DMS53 treated with DMSO at 0.1 percent for 48 hours (cell line): ENCODE data around the gene ALDH3B1.

Experiments used
- DNase-seq: peaks from one replicate; lab custom pipeline; 2025; ENCODE audit not compliant: unreplicated experiment; lab: John Stamatoyannopoulos, UW

ALDH3B1 gene

GRCh38 chr11:67997475-67997921 lies 12.6 kb upstream of the ALDH3B1 start:
- no peak for DNase-seq

DNA sequence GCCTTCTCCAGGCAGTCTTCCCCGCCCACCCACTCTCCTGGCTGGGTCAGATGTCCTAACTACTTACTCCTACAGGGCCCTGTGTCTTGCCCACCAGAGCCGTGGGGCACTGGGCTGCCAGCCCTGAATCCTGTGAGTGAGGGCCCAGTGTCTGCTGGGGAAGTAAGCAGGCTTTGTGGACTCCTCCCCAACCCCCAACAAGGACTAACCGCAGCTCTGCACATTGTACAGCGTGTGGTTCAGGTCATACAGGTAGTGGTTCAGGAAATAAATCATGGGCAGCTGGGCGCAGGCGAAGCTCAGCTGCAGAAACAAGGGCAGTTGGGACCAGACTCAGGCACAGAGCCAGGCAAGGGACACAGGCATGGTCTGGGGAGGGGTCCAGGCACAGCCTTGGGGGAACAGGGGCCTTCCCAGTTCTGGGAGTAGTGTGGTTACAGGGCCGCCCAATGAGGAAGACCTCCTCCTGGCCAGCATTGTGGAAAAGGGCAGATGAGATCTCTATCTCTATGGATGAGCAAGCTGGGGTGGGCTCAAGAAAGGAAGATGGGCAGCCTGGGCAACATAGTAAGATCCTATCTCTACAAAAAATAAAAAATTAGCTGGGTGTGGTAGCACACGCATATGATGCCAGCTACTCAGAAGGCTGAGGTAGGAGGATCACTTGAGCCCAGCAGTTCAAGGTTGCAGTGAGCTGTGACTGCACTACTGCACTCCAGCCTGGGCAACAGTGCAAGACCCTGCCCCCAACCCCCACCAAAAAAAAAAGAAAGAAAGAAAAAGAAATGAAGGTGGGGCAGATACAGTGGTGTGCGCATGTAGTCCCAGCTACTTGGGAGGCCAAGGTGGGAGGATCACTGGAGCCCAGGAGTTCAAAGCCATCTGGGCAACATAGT lies 11.7 kb upstream of the ALDH3B1 start:
- DNase-seq = no peak

GRCh38 chr11:67999201-67999629 lies 10.9 kb upstream of the ALDH3B1 start:
- no peak for DNase-seq

- DNase-seq = no peak
These were observed 10.4 kb upstream of the ALDH3B1 start for GRCh38 chr11:67999704-68000103.

DNA sequence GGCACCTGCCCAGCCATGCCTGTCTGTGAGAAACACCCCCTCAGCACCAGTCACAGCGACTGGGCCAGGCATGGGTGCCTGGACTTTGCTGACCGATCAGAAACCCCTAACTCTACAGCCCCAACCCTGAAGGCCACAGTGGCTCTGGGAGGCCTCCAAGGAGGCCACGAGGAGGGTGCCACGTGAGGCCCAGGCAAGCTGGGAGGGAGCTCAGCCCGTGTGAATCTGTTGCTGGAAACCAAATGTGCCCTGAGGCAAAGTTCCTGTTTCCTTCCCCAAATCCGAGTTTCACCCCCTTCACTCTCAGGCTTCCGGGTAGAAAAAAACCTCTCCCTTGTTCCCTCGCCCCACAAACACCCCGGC lies 7.6 kb upstream of the ALDH3B1 start:
- peak; percentile 23 for DNase-seq

- peak; percentile 51 for DNase-seq
These were observed 6.9 kb upstream of the ALDH3B1 start for GRCh38 chr11:68002938-68003845.

GRCh38 chr11:68003846-68004550 lies 6.1 kb upstream of the ALDH3B1 start, which contains the start of gene UNC93B1:
Gene UNC93B1, minus strand, starts transcription at chr11:68004097. Its CDS starts 54 bp downstream, at chr11:68004043.
- DNase-seq = peak; percentile 84

GRCh38 chr11:68004551-68005335 lies 5.4 kb upstream of the ALDH3B1 start:
- DNase-seq = no peak

DNA sequence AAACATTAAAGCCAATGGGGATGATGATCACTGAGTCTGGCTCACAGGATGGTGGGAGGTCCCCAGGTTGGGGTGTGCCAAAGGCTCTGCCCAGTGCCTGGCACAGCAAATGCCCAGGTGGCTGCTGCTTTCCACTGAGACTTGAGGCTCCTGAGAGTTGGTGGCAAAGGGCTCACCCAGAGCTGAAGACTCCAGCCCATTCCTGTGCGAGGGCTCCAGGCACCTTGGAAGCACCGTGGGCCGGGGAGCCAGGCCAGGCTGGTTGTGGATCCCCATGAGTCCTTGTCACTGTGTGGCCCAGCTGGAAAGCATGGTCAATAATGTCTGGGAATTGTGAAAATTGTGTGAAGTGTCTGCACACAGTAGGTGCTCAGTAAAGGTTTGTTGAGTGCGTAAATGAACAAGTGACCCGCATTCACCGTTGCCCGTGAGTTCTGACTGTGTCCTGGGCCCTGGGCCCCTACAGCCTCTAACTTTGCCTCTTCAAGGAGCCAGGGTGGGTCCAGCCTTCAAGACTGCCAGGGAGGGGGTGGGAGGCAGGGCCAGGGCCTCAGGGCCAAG lies 3.4 kb upstream of the ALDH3B1 start:
- DNase-seq = no peak

- DNase-seq = no peak
These were observed 2.4 kb upstream of the ALDH3B1 start for GRCh38 chr11:68007498-68008380.

DNA sequence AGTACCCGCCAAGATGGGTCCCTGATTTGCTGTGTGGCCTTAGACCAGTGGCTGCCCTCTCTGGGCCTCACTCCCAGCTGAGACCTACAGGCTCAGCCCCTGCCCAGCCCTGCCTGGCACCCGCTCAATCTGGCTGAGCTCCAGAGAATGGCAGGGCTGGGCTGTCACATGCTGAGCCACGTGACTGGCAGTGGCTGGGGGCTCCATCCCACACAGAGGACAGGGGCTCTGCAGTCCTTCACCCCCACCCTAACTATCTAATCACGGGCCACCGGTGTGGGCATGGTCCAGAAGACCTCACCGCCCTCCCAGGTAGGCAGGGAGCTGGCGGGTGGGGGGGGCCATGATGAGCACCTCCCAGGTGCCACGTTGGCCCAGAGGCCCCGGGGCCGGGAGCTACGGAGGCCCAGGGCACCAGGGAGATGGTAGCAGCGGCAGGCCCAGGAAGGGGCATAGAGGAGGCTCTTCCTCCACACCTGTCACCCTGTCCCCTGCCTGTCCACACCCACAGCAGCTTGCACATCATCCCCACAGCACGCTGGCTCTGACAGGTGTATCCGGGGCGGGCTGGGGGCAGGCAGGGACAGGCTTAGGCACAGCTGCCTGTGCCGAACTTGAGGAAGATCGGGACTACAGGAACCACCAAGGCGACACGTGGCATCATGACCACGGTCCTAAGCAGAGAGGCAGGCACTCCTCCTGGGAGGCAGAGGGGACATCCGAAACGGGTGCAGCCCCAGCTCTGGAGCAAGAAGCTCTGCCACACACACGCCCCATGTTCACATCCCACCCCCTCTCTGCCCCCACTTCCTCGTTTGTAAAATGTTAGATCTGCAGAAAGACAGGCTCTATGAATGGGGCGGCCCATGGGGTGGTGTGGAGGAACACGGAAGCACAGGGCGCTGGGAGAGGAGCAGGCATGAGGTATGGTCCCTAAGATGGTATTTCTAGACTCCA lies 1.5 kb upstream of the ALDH3B1 start:
- peak; percentile 94 for DNase-seq

DNA sequence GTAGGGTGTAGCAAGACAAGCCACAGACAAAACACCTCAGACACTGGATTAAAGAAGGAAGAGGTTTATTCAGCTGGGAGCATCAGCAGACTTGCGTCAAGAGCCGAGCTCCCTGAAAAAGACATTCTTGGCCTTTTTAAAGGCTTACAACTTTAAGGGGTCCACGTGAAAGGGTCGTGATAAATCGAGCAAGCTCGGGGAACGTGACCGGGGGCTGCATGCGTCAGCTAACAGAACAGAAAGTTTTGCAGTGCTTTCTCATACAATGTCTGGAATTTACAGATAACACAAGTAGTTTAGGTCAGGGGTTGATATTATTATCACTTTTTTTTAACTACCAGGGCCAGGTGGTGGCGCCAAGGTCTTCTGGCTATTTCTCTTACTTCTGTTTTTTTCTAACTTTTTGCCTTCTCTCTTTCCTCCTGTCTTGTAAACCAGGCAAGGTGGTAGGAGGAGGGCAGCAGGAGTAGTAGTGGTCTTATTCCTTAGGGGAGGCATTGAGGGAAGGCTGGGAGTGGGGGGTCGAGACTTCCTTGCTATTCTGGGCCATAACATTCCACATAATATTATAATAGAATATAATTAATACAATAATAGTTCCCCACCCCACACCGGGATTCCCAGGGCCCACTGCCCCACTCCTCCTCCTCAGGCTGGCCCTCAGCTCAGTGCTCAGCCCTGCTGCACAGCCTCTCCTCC lies 587 bp upstream of the ALDH3B1 start:
- DNase-seq = peak; percentile 16

GRCh38 chr11:68011051-68011943 lies 1.2 kb downstream of the ALDH3B1 start:
- no peak for DNase-seq

DNA sequence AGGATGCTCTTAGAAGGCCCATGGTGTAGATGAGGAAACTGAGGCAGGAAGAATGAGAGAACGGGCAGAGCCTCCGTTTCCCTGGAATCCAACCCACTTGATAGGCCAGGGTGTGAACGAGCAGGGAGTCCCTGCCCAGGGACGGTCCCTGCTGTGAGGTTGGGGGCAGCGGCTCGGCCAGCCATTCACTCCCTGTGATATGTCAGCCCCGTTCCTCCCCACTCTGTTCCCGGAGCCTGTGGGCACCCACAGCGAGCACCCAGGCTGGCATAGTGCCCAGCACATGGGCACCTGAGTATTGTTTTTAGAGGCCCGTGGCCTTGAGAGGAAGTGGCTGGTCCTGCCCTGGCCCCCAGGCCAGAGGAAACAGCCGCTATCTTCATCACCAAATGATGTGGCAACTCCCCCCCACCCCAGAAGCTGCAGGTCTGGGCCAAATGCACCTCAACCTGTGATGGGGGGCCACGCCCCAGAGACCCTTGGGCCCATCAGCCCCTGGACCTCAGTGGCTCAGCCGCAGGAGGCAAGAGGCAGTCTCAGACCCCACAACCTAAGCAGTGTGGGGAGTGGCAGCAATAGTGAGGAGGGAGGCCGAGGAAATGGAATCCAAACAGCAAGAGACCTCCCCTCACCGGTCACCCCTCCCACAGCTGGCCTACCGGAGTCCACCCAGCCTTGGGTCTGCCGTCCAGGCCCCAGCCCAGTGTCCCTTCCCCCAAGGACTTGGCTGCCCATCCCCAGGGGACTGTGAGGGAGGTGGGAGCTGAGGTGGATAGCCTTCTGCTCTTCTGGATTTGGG lies 2.1 kb downstream of the ALDH3B1 start:
- DNase-seq = no peak

DNA sequence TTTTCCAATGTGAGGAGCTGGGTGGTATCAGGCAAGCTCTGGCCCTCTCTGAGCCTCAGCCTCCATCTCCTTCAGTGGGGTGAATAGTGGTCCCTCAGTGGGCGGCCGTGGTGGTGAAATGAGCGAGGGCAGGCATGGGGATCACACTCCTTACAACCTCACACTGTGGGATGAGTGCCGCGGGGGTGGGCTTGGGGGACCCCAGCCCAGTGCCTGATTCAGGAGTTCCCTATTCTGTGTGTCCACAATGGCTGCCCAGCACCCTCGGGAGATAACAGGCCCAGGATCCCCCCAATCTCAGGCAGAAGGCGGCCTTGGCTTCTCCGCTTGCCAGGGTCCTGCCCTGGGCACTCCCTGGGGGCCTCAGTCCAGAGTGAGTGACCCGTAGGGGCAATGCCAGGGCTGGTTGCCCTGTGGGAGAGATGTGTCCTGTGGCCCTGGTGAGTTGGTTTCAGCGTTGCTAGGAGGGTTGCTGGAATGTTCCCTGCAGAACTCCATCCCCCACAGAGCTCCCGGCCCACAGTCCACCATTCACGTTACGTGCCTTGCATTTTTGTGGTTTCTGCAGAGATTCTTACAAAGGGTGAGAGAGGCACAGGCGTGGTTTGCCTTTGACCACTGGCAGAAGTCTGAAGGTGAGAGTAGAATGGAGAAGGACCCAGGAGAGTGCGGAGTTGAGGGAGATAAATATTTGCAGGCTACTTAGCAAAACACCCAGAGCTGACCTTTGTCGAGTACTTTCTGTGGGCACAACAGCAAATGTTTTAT lies 2.9 kb downstream of the ALDH3B1 start:
- no peak for DNase-seq
